Brain microvascular endothelial cell (primary cell): ENCODE measurements around the gene MMP2.

Source experiments
- DNase-seq: peaks from one replicate; pipeline ENCODE4 v3.0.0-alpha.2; 2020
- H3K27ac ChIP-seq: fragments of 250-450 bp; sonication (Bioruptor Pico); 2 replicates; pipeline ENCODE4 v1.5.1; 2020; ENCODE audit warnings: mild to moderate bottlenecking, moderate library complexity
- H3K27me3 ChIP-seq: fragments of 250-450 bp; sonication (Bioruptor Pico); replicated peaks from 2 replicates; pipeline ENCODE4 v1.5.1; 2020; ENCODE audit warnings: mild to moderate bottlenecking
- H3K36me3 ChIP-seq: fragments of 250-450 bp; sonication (Bioruptor Pico); replicated peaks from 2 replicates; pipeline ENCODE4 v1.5.1; 2020; ENCODE audit warnings: mild to moderate bottlenecking
- H3K4me3 ChIP-seq: 2 replicates; pipeline ENCODE4 v1.5.1; 2011; ENCODE audit warnings: low read depth, mild to moderate bottlenecking, control low read depth, low read length, moderate library complexity
- in situ Hi-C: cut with HindIII; loops from 2 replicates; pipeline ENCODE4 v1.10.0; 2017; ENCODE audit warnings: low sequenced_read_pairs, low pct_ligation_motif_present
- TF ChIP-seq, protein P1 (sequence below): IDR thresholded peaks from 2 replicates; pipeline ENCODE4 v1.5.1; 2011; ENCODE audit warnings: low read depth, mild to moderate bottlenecking, moderate library complexity, low read length, control low read depth, inconsistent platforms; ENCODE audit errors: missing control alignments

Gene MMP2

GRCh38 chr16:55444754-55445485 lies 34.1 kb upstream of the MMP2 start:
- DNase-seq: no peak
- TF ChIP-seq, protein P1, sequence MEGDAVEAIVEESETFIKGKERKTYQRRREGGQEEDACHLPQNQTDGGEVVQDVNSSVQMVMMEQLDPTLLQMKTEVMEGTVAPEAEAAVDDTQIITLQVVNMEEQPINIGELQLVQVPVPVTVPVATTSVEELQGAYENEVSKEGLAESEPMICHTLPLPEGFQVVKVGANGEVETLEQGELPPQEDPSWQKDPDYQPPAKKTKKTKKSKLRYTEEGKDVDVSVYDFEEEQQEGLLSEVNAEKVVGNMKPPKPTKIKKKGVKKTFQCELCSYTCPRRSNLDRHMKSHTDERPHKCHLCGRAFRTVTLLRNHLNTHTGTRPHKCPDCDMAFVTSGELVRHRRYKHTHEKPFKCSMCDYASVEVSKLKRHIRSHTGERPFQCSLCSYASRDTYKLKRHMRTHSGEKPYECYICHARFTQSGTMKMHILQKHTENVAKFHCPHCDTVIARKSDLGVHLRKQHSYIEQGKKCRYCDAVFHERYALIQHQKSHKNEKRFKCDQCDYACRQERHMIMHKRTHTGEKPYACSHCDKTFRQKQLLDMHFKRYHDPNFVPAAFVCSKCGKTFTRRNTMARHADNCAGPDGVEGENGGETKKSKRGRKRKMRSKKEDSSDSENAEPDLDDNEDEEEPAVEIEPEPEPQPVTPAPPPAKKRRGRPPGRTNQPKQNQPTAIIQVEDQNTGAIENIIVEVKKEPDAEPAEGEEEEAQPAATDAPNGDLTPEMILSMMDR: no peak
- H3K36me3 ChIP-seq: no peaks in the 10 kb centered on the region
- H3K27ac ChIP-seq: no peak overlapping the region
- no peak overlapping the region for H3K4me3 ChIP-seq
- no peaks in the 10 kb centered on the region for H3K27me3 ChIP-seq
- in situ Hi-C loops: loop anchor here (25.0 kb wide), 1 partner anchor 392 kb away; the partner anchor contains the start of gene CES1

- Histone ChIP-seq H3K27me3 (no peaks in the 10 kb centered on the region), H3K4me3 (no peak overlapping the region), H3K27ac (no peak overlapping the region), H3K36me3 (no peaks in the 10 kb centered on the region)
- TF ChIP-seq, protein P1: no peak
- in situ Hi-C loops: loop anchor here (25.0 kb wide), 1 partner anchor 390 kb away; the partner anchor contains the start of gene CES1
- no peak for DNase-seq
Measured at GRCh38 chr16:55447231-55447630, 31.8 kb upstream of the MMP2 start.

GRCh38 chr16:55452996-55453395 lies 26.0 kb upstream of the MMP2 start:
- in situ Hi-C loops: loop anchor here (25.0 kb wide), 1 partner anchor 259 kb away; no protein-coding TSS in a partner anchor
- Histone ChIP-seq H3K4me3 (no peak overlapping the region), H3K27me3 (no peaks in the 10 kb centered on the region), H3K27ac (no peak overlapping the region), H3K36me3 (no peaks in the 10 kb centered on the region)
- DNase-seq: no peak
- TF ChIP-seq, protein P1: no peak

GRCh38 chr16:55453909-55454308 lies 25.1 kb upstream of the MMP2 start:
- in situ Hi-C loops: loop anchor here (25.0 kb wide), 1 partner anchor 258 kb away; no protein-coding TSS in a partner anchor
- H3K27me3 ChIP-seq: no peaks in the 10 kb centered on the region
- H3K4me3 ChIP-seq: no peak overlapping the region
- H3K27ac ChIP-seq: no peak overlapping the region
- H3K36me3 ChIP-seq: no peaks in the 10 kb centered on the region
- TF ChIP-seq, protein P1: no peak
- DNase-seq: no peak

DNA sequence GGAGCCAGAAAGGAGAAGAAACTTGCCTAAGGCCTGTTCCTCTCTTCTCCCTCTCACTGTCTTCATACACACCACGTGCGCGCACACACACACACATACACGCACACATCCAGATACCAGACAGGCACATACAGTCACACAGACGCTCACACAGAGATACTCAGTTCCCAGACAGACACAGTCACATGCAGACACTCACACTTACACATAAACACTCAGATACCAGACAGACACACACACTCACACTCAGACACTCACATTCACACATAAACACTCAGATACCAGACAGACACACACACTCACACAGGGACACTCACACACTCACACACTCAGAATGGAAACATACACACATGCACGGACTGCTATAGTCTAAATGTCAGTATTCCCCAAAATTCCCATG lies 24.1 kb upstream of the MMP2 start:
- TF ChIP-seq, protein P1: no peak
- Histone ChIP-seq H3K4me3 (no peak overlapping the region), H3K36me3 (no peaks in the 10 kb centered on the region), H3K27me3 (no peaks in the 10 kb centered on the region), H3K27ac (no peak overlapping the region)
- DNase-seq: no peak
- in situ Hi-C loops: loop anchor here (25.0 kb wide), 1 partner anchor 257 kb away; no protein-coding TSS in a partner anchor
